Measurements from ENCODE around the gene EMX1. TPM values are rescaled to one million over a fixed set of nuclear protein-coding genes. Genes with fewer than 3 reads are reported as not detected.

The EMX1 gene
- total and polyA plus RNA-seq, 2 of the 13 experiments (the other 11 are each of a cell fraction or from before 2014, with no cell fraction given): 0.62 to 4.9 TPM

DNA sequence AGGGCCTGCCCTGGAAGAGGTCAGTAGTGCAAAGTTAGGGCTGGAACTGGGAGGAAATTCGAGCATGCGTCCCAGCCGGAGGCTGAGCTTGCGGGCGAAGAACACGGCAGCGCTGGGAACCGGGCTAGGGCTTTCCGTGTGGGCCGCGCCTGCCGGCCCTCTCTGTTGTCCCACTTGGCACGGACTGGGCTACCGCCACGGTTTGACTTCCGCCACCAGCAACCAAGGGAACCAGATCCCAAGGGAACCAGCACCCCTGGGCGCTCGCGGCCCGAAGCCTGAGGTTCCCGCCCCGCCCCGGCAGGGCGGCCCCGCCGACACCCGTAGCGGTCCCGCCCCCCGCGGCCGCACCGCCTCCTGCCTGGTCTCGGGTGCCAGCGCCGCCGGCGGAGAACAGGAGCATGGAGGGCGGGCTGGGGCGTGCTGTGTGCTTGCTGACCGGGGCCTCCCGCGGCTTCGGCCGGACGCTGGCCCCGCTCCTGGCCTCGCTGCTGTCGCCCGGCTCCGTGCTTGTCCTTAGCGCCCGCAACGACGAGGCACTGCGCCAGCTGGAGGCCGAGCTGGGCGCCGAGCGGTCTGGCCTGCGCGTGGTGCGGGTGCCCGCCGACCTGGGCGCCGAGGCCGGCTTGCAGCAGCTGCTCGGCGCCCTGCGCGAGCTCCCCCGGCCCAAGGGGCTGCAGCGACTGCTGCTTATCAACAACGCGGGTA lies 30.1 kb upstream of the EMX1 start, which contains the start of gene SPR (continued):
- TF ChIP-seq, protein P1, sequence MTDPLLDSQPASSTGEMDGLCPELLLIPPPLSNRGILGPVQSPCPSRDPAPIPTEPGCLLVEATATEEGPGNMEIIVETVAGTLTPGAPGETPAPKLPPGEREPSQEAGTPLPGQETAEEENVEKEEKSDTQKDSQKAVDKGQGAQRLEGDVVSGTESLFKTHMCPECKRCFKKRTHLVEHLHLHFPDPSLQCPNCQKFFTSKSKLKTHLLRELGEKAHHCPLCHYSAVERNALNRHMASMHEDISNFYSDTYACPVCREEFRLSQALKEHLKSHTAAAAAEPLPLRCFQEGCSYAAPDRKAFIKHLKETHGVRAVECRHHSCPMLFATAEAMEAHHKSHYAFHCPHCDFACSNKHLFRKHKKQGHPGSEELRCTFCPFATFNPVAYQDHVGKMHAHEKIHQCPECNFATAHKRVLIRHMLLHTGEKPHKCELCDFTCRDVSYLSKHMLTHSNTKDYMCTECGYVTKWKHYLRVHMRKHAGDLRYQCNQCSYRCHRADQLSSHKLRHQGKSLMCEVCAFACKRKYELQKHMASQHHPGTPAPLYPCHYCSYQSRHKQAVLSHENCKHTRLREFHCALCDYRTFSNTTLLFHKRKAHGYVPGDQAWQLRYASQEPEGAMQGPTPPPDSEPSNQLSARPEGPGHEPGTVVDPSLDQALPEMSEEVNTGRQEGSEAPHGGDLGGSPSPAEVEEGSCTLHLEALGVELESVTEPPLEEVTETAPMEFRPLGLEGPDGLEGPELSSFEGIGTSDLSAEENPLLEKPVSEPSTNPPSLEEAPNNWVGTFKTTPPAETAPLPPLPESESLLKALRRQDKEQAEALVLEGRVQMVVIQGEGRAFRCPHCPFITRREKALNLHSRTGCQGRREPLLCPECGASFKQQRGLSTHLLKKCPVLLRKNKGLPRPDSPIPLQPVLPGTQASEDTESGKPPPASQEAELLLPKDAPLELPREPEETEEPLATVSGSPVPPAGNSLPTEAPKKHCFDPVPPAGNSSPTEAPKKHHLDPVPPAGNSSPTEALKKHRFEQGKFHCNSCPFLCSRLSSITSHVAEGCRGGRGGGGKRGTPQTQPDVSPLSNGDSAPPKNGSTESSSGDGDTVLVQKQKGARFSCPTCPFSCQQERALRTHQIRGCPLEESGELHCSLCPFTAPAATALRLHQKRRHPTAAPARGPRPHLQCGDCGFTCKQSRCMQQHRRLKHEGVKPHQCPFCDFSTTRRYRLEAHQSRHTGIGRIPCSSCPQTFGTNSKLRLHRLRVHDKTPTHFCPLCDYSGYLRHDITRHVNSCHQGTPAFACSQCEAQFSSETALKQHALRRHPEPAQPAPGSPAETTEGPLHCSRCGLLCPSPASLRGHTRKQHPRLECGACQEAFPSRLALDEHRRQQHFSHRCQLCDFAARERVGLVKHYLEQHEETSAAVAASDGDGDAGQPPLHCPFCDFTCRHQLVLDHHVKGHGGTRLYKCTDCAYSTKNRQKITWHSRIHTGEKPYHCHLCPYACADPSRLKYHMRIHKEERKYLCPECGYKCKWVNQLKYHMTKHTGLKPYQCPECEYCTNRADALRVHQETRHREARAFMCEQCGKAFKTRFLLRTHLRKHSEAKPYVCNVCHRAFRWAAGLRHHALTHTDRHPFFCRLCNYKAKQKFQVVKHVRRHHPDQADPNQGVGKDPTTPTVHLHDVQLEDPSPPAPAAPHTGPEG (CRISPR knock-in tag; IDR thresholded peaks at IDR 0.05): peak; percentile 41; the same call in 1 of the 2 replicates
- TF ChIP-seq PCBP2 (optimal IDR thresholded peaks at IDR 0.05; ENCODE audit: low read depth, low read length, poor library complexity, severe bottlenecking) (no peak), SOX13 (IDR thresholded peaks at IDR 0.05) (no peak; the same call in 1 of the 2 replicates), SOX13 (CRISPR knock-in tag; conservative IDR thresholded peaks at IDR 0.05 in 1 of 2, IDR thresholded peaks at IDR 0.05 in 1 of 2) (peak in 1 of 2 experiments; percentile 6; a peak in 1 of 4 replicates), PITX1 (CRISPR knock-in tag; IDR thresholded peaks at IDR 0.05) (no peak; the same call in 1 of the 2 replicates), RBM22 (optimal IDR thresholded peaks at IDR 0.05; ENCODE audit: low read length) (no peak), NR2F1 (CRISPR knock-in tag; IDR thresholded peaks at IDR 0.05) (no peak), ARNTL (CRISPR knock-in tag; IDR thresholded peaks at IDR 0.05) (no peak), ZNF761 (CRISPR knock-in tag; conservative IDR thresholded peaks at IDR 0.05) (peak; percentile 70), JUND (CRISPR knock-in tag; IDR thresholded peaks at IDR 0.05) (0 out of 2 replicates have a peak, but pooled peaks have one; percentile 8)
- TF ChIP-seq, protein P2, sequence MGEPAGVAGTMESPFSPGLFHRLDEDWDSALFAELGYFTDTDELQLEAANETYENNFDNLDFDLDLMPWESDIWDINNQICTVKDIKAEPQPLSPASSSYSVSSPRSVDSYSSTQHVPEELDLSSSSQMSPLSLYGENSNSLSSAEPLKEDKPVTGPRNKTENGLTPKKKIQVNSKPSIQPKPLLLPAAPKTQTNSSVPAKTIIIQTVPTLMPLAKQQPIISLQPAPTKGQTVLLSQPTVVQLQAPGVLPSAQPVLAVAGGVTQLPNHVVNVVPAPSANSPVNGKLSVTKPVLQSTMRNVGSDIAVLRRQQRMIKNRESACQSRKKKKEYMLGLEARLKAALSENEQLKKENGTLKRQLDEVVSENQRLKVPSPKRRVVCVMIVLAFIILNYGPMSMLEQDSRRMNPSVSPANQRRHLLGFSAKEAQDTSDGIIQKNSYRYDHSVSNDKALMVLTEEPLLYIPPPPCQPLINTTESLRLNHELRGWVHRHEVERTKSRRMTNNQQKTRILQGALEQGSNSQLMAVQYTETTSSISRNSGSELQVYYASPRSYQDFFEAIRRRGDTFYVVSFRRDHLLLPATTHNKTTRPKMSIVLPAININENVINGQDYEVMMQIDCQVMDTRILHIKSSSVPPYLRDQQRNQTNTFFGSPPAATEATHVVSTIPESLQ (CRISPR knock-in tag; conservative IDR thresholded peaks at IDR 0.05): no peak
- TF ChIP-seq, protein P3, sequence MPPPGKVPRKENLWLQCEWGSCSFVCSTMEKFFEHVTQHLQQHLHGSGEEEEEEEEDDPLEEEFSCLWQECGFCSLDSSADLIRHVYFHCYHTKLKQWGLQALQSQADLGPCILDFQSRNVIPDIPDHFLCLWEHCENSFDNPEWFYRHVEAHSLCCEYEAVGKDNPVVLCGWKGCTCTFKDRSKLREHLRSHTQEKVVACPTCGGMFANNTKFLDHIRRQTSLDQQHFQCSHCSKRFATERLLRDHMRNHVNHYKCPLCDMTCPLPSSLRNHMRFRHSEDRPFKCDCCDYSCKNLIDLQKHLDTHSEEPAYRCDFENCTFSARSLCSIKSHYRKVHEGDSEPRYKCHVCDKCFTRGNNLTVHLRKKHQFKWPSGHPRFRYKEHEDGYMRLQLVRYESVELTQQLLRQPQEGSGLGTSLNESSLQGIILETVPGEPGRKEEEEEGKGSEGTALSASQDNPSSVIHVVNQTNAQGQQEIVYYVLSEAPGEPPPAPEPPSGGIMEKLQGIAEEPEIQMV (CRISPR knock-in tag; IDR thresholded peaks at IDR 0.05; ENCODE audit: low read depth): peak; percentile 57
- TF ChIP-seq, protein P4, sequence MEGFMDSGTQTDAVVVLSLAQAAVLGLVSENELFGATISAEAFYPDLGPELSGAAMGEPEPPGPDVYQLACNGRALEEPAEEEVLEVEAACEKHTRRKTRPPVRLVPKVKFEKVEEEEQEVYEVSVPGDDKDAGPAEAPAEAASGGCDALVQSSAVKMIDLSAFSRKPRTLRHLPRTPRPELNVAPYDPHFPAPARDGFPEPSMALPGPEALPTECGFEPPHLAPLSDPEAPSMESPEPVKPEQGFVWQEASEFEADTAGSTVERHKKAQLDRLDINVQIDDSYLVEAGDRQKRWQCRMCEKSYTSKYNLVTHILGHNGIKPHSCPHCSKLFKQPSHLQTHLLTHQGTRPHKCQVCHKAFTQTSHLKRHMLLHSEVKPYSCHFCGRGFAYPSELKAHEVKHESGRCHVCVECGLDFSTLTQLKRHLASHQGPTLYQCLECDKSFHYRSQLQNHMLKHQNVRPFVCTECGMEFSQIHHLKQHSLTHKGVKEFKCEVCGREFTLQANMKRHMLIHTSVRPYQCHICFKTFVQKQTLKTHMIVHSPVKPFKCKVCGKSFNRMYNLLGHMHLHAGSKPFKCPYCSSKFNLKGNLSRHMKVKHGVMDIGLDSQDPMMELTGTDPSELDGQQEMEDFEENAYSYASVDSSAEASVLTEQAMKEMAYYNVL (CRISPR knock-in tag; IDR thresholded peaks at IDR 0.05; ENCODE audit: borderline replicate concordance): no peak; the same call in 1 of the 2 replicates

Data from HepG2 (cell line).